Measurements from ENCODE around the gene STN1.

- no peak for TF ChIP-seq CTCF (IDR thresholded peaks at IDR 0.05 in 2 of 3, conservative IDR thresholded peaks at IDR 0.05 in 1 of 3; ENCODE audit: borderline replicate concordance in 1 of 3, insufficient read depth in 1 of 3, low read depth in 2 of 3, low read length in 2 of 3)
- no peak for TF ChIP-seq POLR2AphosphoS5 (IDR thresholded peaks at IDR 0.05; ENCODE audit: low read depth, low read length)
- no peak for TF ChIP-seq EGR1 (IDR thresholded peaks at IDR 0.05; ENCODE audit: low read depth)
- no peak for TF ChIP-seq POLR2A (IDR thresholded peaks at IDR 0.05; ENCODE audit: borderline replicate concordance, extremely low read depth, insufficient read depth, insufficient read length)
- no peak for TF ChIP-seq SRF (IDR thresholded peaks at IDR 0.05; ENCODE audit: low read depth)
- TF ChIP-seq REST (IDR thresholded peaks at IDR 0.05; ENCODE audit: low read depth): no peak
- TF ChIP-seq YY1 (IDR thresholded peaks at IDR 0.05; ENCODE audit: extremely low read depth, insufficient replicate concordance, low read depth, low read length): no peak
- no peak for TF ChIP-seq EZH2 (IDR thresholded peaks at IDR 0.05)
- no peak for TF ChIP-seq SP1 (IDR thresholded peaks at IDR 0.05; ENCODE audit: low read depth)
- TF ChIP-seq ZNF274 (IDR thresholded peaks at IDR 0.05; ENCODE audit: low read depth, low read length): no peak
- TF ChIP-seq, protein P1, sequence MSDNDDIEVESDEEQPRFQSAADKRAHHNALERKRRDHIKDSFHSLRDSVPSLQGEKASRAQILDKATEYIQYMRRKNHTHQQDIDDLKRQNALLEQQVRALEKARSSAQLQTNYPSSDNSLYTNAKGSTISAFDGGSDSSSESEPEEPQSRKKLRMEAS (IDR thresholded peaks at IDR 0.05): no peak
- no peak for TF ChIP-seq EZH2phosphoT487 (IDR thresholded peaks at IDR 0.05; ENCODE audit: borderline replicate concordance)
These were observed 78.5 kb downstream of the STN1 start for GRCh38 chr10:103839519-103839871.
